Measurements from ENCODE around the gene MOB2.

DNA sequence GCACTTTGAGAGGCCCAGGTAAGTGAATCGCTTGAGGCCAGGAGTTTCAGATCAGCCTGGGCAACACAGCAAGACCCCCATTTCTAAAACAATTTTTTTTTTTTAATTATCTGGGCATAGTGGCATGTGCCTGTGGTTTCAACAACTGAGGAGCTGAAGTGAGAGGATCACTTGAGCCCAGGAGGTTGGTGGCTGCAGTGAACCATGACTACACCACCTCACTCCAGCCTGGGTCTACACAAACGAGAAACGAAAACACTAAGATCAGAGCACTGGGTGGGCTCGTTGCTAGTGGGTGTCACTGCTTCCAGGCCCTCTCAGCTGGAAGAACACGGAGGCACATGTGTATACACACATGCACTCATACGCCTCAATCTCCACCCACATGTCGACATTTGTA is 4.1 kb upstream of the MOB2 start:
- TF ChIP-seq, protein P1, sequence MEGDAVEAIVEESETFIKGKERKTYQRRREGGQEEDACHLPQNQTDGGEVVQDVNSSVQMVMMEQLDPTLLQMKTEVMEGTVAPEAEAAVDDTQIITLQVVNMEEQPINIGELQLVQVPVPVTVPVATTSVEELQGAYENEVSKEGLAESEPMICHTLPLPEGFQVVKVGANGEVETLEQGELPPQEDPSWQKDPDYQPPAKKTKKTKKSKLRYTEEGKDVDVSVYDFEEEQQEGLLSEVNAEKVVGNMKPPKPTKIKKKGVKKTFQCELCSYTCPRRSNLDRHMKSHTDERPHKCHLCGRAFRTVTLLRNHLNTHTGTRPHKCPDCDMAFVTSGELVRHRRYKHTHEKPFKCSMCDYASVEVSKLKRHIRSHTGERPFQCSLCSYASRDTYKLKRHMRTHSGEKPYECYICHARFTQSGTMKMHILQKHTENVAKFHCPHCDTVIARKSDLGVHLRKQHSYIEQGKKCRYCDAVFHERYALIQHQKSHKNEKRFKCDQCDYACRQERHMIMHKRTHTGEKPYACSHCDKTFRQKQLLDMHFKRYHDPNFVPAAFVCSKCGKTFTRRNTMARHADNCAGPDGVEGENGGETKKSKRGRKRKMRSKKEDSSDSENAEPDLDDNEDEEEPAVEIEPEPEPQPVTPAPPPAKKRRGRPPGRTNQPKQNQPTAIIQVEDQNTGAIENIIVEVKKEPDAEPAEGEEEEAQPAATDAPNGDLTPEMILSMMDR (IDR thresholded peaks at IDR 0.05) = no peak
- TF ChIP-seq POLR2AphosphoS5 (IDR thresholded peaks at IDR 0.05) = no peak

Measured in prostate gland (tissue), 2 donors.